Measurements from ENCODE around the gene NAA38. TPM values are rescaled to one million over a fixed set of nuclear protein-coding genes. Genes with fewer than 3 reads are reported as not detected.

The NAA38 gene
- total RNA-seq, 1 donor from 2014 or later = 60.2 TPM

- Mint-ChIP-seq H3K36me3 (ENCODE audit: low read depth, unreplicated experiment) (no peaks in the 10 kb centered on the region), H3K4me3 (ENCODE audit: unreplicated experiment) (no peak overlapping the region), H3K27ac (ENCODE audit: unreplicated experiment) (no peak overlapping the region), H3K9me3 (ENCODE audit: unreplicated experiment) (peaks cover 1% of the 10 kb centered on the region), H3K27me3 (ENCODE audit: low read depth, unreplicated experiment) (peaks cover 48% of the 10 kb centered on the region), H3K4me1 (ENCODE audit: low read depth, unreplicated experiment) (no peaks in the 10 kb centered on the region)
- Histone ChIP-seq H3K36me3 (ENCODE audit: insufficient read depth, low read length) (no peaks in the 10 kb centered on the region), H3K27ac (ENCODE audit: low read depth, low read length) (no peak overlapping the region), H3K9ac (ENCODE audit: low read length) (no peak overlapping the region), H3K27me3 (ENCODE audit: insufficient read depth, low read length) (peaks cover 5% of the 10 kb centered on the region), H3K4me3 (ENCODE audit: insufficient read depth, low read depth, low read length) (no peak overlapping the region), H3K79me2 (ENCODE audit: insufficient read depth, low read length) (no peaks in the 10 kb centered on the region), H2AFZ (ENCODE audit: low read depth, low read length) (no peak overlapping the region), H3K4me2 (ENCODE audit: low read length) (no peak overlapping the region), H4K20me1 (ENCODE audit: insufficient read depth, low read length) (no peaks in the 10 kb centered on the region), H3K9me3 (ENCODE audit: insufficient read depth, low read depth, low read length) (no peaks in the 10 kb centered on the region), H3K4me1 (ENCODE audit: insufficient read depth, low read length) (no peaks in the 10 kb centered on the region)
- TF ChIP-seq CTCF (IDR thresholded peaks at IDR 0.05; ENCODE audit: insufficient read depth, low read depth, low read length) (no peak), EZH2 (IDR thresholded peaks at IDR 0.05; ENCODE audit: insufficient read depth, low read length) (no peak)
- DNase-seq (ENCODE audit: low read depth) (no peak), FAIRE-seq (peak; percentile 37)
Observed at GRCh38 chr17:7825206-7825990, 32.0 kb downstream of the NAA38 start.

GRCh38 chr17:7824021-7824924 lies 33.1 kb downstream of the NAA38 start:
- no peaks in the 10 kb centered on the region for H3K4me1 Mint-ChIP-seq (ENCODE audit: low read depth, unreplicated experiment)
- Histone ChIP-seq H3K4me2 (ENCODE audit: low read length) (no peak overlapping the region), H3K4me3 (ENCODE audit: insufficient read depth, low read depth, low read length) (no peak overlapping the region), H3K9me3 (ENCODE audit: insufficient read depth, low read depth, low read length) (no peaks in the 10 kb centered on the region), H3K4me1 (ENCODE audit: insufficient read depth, low read length) (no peaks in the 10 kb centered on the region), H3K79me2 (ENCODE audit: insufficient read depth, low read length) (no peaks in the 10 kb centered on the region), H3K27me3 (ENCODE audit: insufficient read depth, low read length) (no peaks in the 10 kb centered on the region), H3K36me3 (ENCODE audit: insufficient read depth, low read length) (no peaks in the 10 kb centered on the region), H3K9ac (ENCODE audit: low read length) (no peak overlapping the region), H4K20me1 (ENCODE audit: insufficient read depth, low read length) (no peaks in the 10 kb centered on the region), H2AFZ (ENCODE audit: low read depth, low read length) (no peak overlapping the region), H3K27ac (ENCODE audit: low read depth, low read length) (no peak overlapping the region)
- FAIRE-seq = no peak
- peaks cover 52% of the 10 kb centered on the region for H3K27me3 Mint-ChIP-seq (ENCODE audit: low read depth, unreplicated experiment)
- DNase-seq (ENCODE audit: low read depth) = no peak
- H3K4me3 Mint-ChIP-seq (ENCODE audit: unreplicated experiment) = no peak overlapping the region
- H3K9me3 Mint-ChIP-seq (ENCODE audit: unreplicated experiment) = peaks cover 6% of the 10 kb centered on the region
- H3K27ac Mint-ChIP-seq (ENCODE audit: unreplicated experiment) = no peak overlapping the region
- TF ChIP-seq CTCF (IDR thresholded peaks at IDR 0.05; ENCODE audit: insufficient read depth, low read depth, low read length) (no peak), EZH2 (IDR thresholded peaks at IDR 0.05; ENCODE audit: insufficient read depth, low read length) (no peak)
- H3K36me3 Mint-ChIP-seq (ENCODE audit: low read depth, unreplicated experiment) = no peaks in the 10 kb centered on the region

Data from astrocyte (in vitro differentiated cells and primary cell).